Neural progenitor cell (in vitro differentiated cells): ENCODE measurements around the gene GP5. TPM values are rescaled to one million over a fixed set of nuclear protein-coding genes. Genes with fewer than 3 reads are reported as not detected.

ENCODE experiments used
- DNase-seq: peaks from one replicate; pipeline ENCODE4 v3.0.0-alpha.2; 2016; ENCODE audit warnings: low spot score
- H2AFZ ChIP-seq: fragments of 200-600 bp; sonication (generic); replicated peaks from 2 replicates; pipeline ENCODE4 v1.6.1; 2016; ENCODE audit warnings: antibody characterized with exemption
- H3F3A ChIP-seq: fragments of 200-600 bp; sonication (generic); 2 replicates; pipeline ENCODE4 v1.6.1; 2016; ENCODE audit warnings: antibody characterized with exemption, low read depth
- H3K27ac ChIP-seq: fragments of 200-600 bp; sonication (generic); 2 replicates; pipeline ENCODE4 v1.5.1; 2016; ENCODE audit warnings: mild to moderate bottlenecking
- H3K27me3 ChIP-seq: fragments of 200-600 bp; sonication (generic); 2 replicates; pipeline ENCODE4 v1.6.1; 2016; ENCODE audit warnings: mild to moderate bottlenecking, moderate library complexity
- H3K36me3 ChIP-seq: fragments of 200-600 bp; sonication (generic); 2 replicates; pipeline ENCODE4 v1.5.1; 2016
- H3K4me1 ChIP-seq: fragments of 200-600 bp; sonication (generic); 2 replicates; pipeline ENCODE4 v1.6.1; 2016; ENCODE audit warnings: mixed run types
- H3K4me2 ChIP-seq: fragments of 200-600 bp; sonication (generic); 2 replicates; pipeline ENCODE4 v1.6.1; 2016
- H3K4me3 ChIP-seq: fragments of 200-600 bp; sonication (generic); 2 replicates; pipeline ENCODE4 v1.5.1; 2016
- H3K79me2 ChIP-seq: fragments of 200-600 bp; sonication (generic); 2 replicates; pipeline ENCODE4 v1.6.1; 2016; ENCODE audit warnings: low read depth
- H3K9ac ChIP-seq: fragments of 200-600 bp; sonication (generic); 2 replicates; pipeline ENCODE4 v1.6.1; 2016
- H3K9me3 ChIP-seq: fragments of 200-600 bp; sonication (generic); 2 replicates; pipeline ENCODE4 v1.5.1; 2016; ENCODE audit warnings: low read depth
- H4K20me1 ChIP-seq: fragments of 200-600 bp; sonication (generic); 2 replicates; pipeline ENCODE4 v1.6.1; 2016; ENCODE audit warnings: low read depth
- H3K27ac Mint-ChIP-seq: 3 replicates; pipeline ENCODE4 v1.8.0; 2021; ENCODE audit warnings: mixed read lengths
- H3K27me3 Mint-ChIP-seq: 2 replicates; pipeline ENCODE4 v1.8.0; 2022; ENCODE audit warnings: low read depth, mild to moderate bottlenecking, inconsistent platforms, moderate library complexity, mixed read lengths; ENCODE audit not compliant: insufficient read depth
- H3K36me3 Mint-ChIP-seq: 3 replicates; pipeline ENCODE4 v1.8.0; 2021; ENCODE audit warnings: mixed read lengths
- H3K4me1 Mint-ChIP-seq: 3 replicates; pipeline ENCODE4 v1.8.0; 2021; ENCODE audit warnings: mixed read lengths
- H3K4me3 Mint-ChIP-seq: 3 replicates; pipeline ENCODE4 v1.8.0; 2021; ENCODE audit warnings: mild to moderate bottlenecking, moderate library complexity, mixed read lengths
- H3K9me3 Mint-ChIP-seq: 3 replicates; pipeline ENCODE4 v1.8.0; 2020; ENCODE audit warnings: mixed read lengths
- EZH2 ChIP-seq: fragments of 200-600 bp; sonication (generic); IDR thresholded peaks from 2 replicates; pipeline ENCODE4 v1.6.1; 2017; ENCODE audit warnings: antibody characterized with exemption, mild to moderate bottlenecking, moderate library complexity
- EZH2phosphoT487 ChIP-seq: fragments of 200-600 bp; sonication (generic); IDR thresholded peaks from 2 replicates; pipeline ENCODE4 v1.6.1; 2017; ENCODE audit warnings: antibody characterized with exemption
- total RNA-seq: library from RNA; depleted of rRNA; stranded (reverse); fragments of >200 nt; gene quantifications from 2 replicates; pipeline ENCODE4 v1.2.3, GENCODE V29; 2015; ENCODE audit warnings: low replicate concordance
- TF ChIP-seq, protein P1 (sequence below): fragments of 200-600 bp; sonication (generic); IDR thresholded peaks from 2 replicates; pipeline ENCODE4 v1.5.1; 2017; ENCODE audit warnings: antibody characterized with exemption, mild to moderate bottlenecking

The GP5 gene
- total RNA-seq, 1 donor from 2014 or later, result not detected

DNA sequence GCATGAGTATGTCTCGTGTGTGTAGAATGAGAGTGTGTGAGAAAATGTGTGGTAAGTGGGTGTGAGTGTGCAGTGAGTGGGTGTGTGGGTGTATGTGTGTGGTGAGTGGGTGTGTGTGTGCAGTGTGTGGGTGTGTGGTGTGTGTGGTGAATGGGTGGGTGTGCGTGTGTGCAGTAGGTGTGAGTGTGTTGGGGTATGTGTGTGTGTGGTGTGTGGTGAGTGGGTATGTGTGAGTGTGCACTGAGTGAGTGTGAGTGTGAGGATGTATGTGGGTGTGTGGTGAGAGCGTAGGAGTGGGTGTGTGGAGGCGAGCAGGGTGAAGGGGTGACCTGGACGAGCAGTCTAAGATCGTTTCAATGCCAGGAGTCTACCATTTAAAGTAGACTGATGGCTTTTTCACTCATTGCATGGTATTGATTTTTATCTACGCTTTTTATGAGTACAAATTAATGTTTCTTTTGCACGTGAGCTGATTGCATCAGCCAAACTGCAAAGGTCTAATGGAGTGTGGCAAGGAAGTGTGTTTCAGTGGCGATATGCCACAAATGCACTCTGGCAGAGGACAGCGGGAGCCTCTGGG lies 46.3 kb downstream of the GP5 start:
- Mint-ChIP-seq H3K27ac (no peak overlapping the region), H3K4me3 (no peak overlapping the region)
- no peaks in the 10 kb centered on the region for H3K9me3 ChIP-seq

GRCh38 chr3:194351952-194352536 lies 47.0 kb downstream of the GP5 start:
- no peaks in the 10 kb centered on the region for H3K79me2 ChIP-seq
- no peak overlapping the region for H3K4me2 ChIP-seq
- no peaks in the 10 kb centered on the region for H3K36me3 ChIP-seq
- H3K27ac Mint-ChIP-seq, result no peak overlapping the region
- no peak overlapping the region for H3K9ac ChIP-seq
- no peak for DNase-seq
- peaks cover 16% of the 10 kb centered on the region for H3K27me3 Mint-ChIP-seq
- H3K27ac ChIP-seq, result no peak overlapping the region
- no peaks in the 10 kb centered on the region for H4K20me1 ChIP-seq
- H3K4me1 ChIP-seq, result peaks cover 6% of the 10 kb centered on the region
- H3K9me3 ChIP-seq, result no peaks in the 10 kb centered on the region
- H3F3A ChIP-seq, result peaks cover 13% of the 10 kb centered on the region
- H3K36me3 Mint-ChIP-seq, result no peaks in the 10 kb centered on the region
- no peaks in the 10 kb centered on the region for H3K27me3 ChIP-seq
- H3K9me3 Mint-ChIP-seq, result no peaks in the 10 kb centered on the region
- TF ChIP-seq EZH2, result no peak
- no peak for TF ChIP-seq EZH2phosphoT487
- TF ChIP-seq, protein P1, sequence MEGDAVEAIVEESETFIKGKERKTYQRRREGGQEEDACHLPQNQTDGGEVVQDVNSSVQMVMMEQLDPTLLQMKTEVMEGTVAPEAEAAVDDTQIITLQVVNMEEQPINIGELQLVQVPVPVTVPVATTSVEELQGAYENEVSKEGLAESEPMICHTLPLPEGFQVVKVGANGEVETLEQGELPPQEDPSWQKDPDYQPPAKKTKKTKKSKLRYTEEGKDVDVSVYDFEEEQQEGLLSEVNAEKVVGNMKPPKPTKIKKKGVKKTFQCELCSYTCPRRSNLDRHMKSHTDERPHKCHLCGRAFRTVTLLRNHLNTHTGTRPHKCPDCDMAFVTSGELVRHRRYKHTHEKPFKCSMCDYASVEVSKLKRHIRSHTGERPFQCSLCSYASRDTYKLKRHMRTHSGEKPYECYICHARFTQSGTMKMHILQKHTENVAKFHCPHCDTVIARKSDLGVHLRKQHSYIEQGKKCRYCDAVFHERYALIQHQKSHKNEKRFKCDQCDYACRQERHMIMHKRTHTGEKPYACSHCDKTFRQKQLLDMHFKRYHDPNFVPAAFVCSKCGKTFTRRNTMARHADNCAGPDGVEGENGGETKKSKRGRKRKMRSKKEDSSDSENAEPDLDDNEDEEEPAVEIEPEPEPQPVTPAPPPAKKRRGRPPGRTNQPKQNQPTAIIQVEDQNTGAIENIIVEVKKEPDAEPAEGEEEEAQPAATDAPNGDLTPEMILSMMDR, result no peak
- H3K4me1 Mint-ChIP-seq, result peaks cover 6% of the 10 kb centered on the region
- H3K4me3 ChIP-seq, result no peak overlapping the region
- H3K4me3 Mint-ChIP-seq, result no peak overlapping the region
- no peak overlapping the region for H2AFZ ChIP-seq

More for the DNA sequence above, 46.3 kb downstream of the GP5 start:
- Histone ChIP-seq H3K36me3 (no peaks in the 10 kb centered on the region), H3K9ac (no peak overlapping the region), H2AFZ (no peak overlapping the region), H3K4me3 (no peak overlapping the region), H3F3A (peaks cover 13% of the 10 kb centered on the region), H3K27me3 (no peaks in the 10 kb centered on the region), H4K20me1 (no peaks in the 10 kb centered on the region), H3K27ac (no peak overlapping the region), H3K79me2 (no peaks in the 10 kb centered on the region), H3K4me2 (no peak overlapping the region), H3K4me1 (peaks cover 6% of the 10 kb centered on the region)
- H3K36me3 Mint-ChIP-seq, result no peaks in the 10 kb centered on the region
- TF ChIP-seq EZH2 (no peak), EZH2phosphoT487 (no peak)
- TF ChIP-seq, protein P1, result no peak
- peaks cover 16% of the 10 kb centered on the region for H3K27me3 Mint-ChIP-seq
- no peaks in the 10 kb centered on the region for H3K9me3 Mint-ChIP-seq
- no peak for DNase-seq
- peaks cover 6% of the 10 kb centered on the region for H3K4me1 Mint-ChIP-seq

GRCh38 chr3:194351080-194351672 lies 47.9 kb downstream of the GP5 start, which contains the start of gene CPN2:
Gene CPN2, minus strand, starts transcription at chr3:194351328. Its CDS starts 8,626 bp downstream, at chr3:194342702.
- Histone ChIP-seq H3K4me2 (no peak within 1 kb of the TSS), H3K9me3 (no peaks in the 10 kb centered on the region), H3K4me1 (peaks cover 6% of the 10 kb centered on the region), H3K36me3 (no peaks in the 10 kb centered on the region), H3K27ac (no peak within 1 kb of the TSS), H2AFZ (peak within 1 kb of the TSS; percentile 57), H3K27me3 (no peaks in the 10 kb centered on the region), H3K4me3 (no peak within 1 kb of the TSS), H4K20me1 (no peaks in the 10 kb centered on the region), H3K9ac (no peak within 1 kb of the TSS), H3F3A (peaks cover 13% of the 10 kb centered on the region), H3K79me2 (no peaks in the 10 kb centered on the region)
- DNase-seq, result no peak
- no peaks in the 10 kb centered on the region for H3K36me3 Mint-ChIP-seq
- H3K4me1 Mint-ChIP-seq, result peaks cover 6% of the 10 kb centered on the region
- peaks cover 19% of the 10 kb centered on the region for H3K27me3 Mint-ChIP-seq
- no peak for TF ChIP-seq EZH2
- TF ChIP-seq, protein P1, result no peak
- no peak for TF ChIP-seq EZH2phosphoT487
- no peaks in the 10 kb centered on the region for H3K9me3 Mint-ChIP-seq
- H3K4me3 Mint-ChIP-seq, result no peak within 1 kb of the TSS
- H3K27ac Mint-ChIP-seq, result no peak within 1 kb of the TSS
